K562 (cell line): ENCODE results near the gene COMMD4. TPM values are rescaled to one million over a fixed set of nuclear protein-coding genes. Genes with fewer than 3 reads are reported as not detected.
A peak's percentile ranks its signal among the peaks of the same experiment; 100 is the strongest.

Source experiments
- ATAC-seq: fragments of 200-7000 bp; cut with Tn5 transposase; 3 replicates; pipeline ENCODE4 v1.9.1; 2020; ENCODE audit warnings: moderate library complexity
- BruUV-seq: library from RNA; stranded (reverse); fragments of 400-500 nt; replicated peaks from 2 replicates; lab custom pipeline; 2021; lab: Mats Ljungman, UMichigan
- CTCF ChIA-PET: fragments of 300-600 bp; formaldehyde crosslinking; extraction: SDS; loops from one replicate; lab custom pipeline; 2021; ENCODE audit warnings: low intra/inter-chr PET ratio; lab: Yijun Ruan, JAX
- POLR2A ChIA-PET: fragments of 300-600, 350-650 bp; sonication (Branson Sonifier 250); formaldehyde crosslinking; extraction: SDS; loops from one replicate; lab custom pipeline; 2021; ENCODE audit warnings: antibody characterized with exemption, inconsistent platforms; lab: Yijun Ruan, JAX
- DNase-seq, 4 experiments: peaks; one replicate each; pipeline versions ENCODE4 v3.0.0 to v3.0.0-alpha.2; 2011 to 2018; ENCODE audit warnings: low spot score in 3 of 4, mixed read lengths in 3 of 4; ENCODE audit errors: extremely low read depth in 1 of 4
- FAIRE-seq: peaks from 2 replicates; lab custom pipeline; 2011; peaks lifted over from hg19 to GRCh38; lab: Jason Lieb, UNC
- H2AFZ ChIP-seq: 2 replicates; pipeline ENCODE4 v1.6.0; 2011; ENCODE audit warnings: low read depth, low read length, control low read depth, inconsistent platforms
- H3K27ac ChIP-seq: fragments of 200-600 bp; 3 replicates; pipeline ENCODE4 v1.8.0; 2011; ENCODE audit warnings: low read depth, mild to moderate bottlenecking, control low read depth, inconsistent platforms, low read length, moderate library complexity, mixed read lengths; ENCODE audit errors: extremely low read depth
- H3K27me3 ChIP-seq, 2 experiments: fragments of 300-600 bp in 1 of 2; 2 replicates in 1 of 2; 3 replicates in 1 of 2; pipeline versions ENCODE4 v1.6.0 to v1.8.0; 2011; ENCODE audit warnings: inconsistent platforms in 2 of 2, low read length in 2 of 2, mild to moderate bottlenecking in 1 of 2, mixed read lengths in 1 of 2, moderate library complexity in 1 of 2; ENCODE audit not compliant: control insufficient read depth in 2 of 2, insufficient read depth in 2 of 2
- H3K36me3 ChIP-seq: fragments of 300-600 bp; 3 replicates; pipeline ENCODE4 v1.8.0; 2011; ENCODE audit warnings: mild to moderate bottlenecking, low read length, inconsistent platforms; ENCODE audit not compliant: control insufficient read depth, insufficient read depth
- H3K4me1 ChIP-seq, 2 experiments: fragments of 200-600 bp in 1 of 2; replicated peaks in 1 of 2; 2 replicates in 1 of 2; 3 replicates in 1 of 2; pipeline versions ENCODE4 v1.5.1 to v1.8.0; 2011; ENCODE audit warnings: inconsistent platforms in 2 of 2, low read length in 2 of 2, mild to moderate bottlenecking in 1 of 2, mixed read lengths in 1 of 2, moderate library complexity in 1 of 2; ENCODE audit not compliant: control insufficient read depth in 2 of 2, insufficient read depth in 2 of 2
- H3K4me2 ChIP-seq: 2 replicates; pipeline ENCODE4 v1.6.1; 2011; ENCODE audit warnings: low read length, control low read depth, inconsistent platforms, mixed read lengths; ENCODE audit not compliant: insufficient read depth
- H3K4me3 ChIP-seq: fragments of 200-600 bp; sonication (generic), shearing (Covaris generic); 2 replicates; pipeline ENCODE4 v1.5.1; 2016; ENCODE audit warnings: control low read depth, inconsistent platforms
- H3K79me2 ChIP-seq: fragments of 200-600 bp; 3 replicates; pipeline ENCODE4 v1.8.0; 2011; ENCODE audit warnings: low read length, inconsistent platforms; ENCODE audit not compliant: control insufficient read depth, insufficient read depth
- H3K9ac ChIP-seq, 2 experiments: 2 replicates each; pipeline versions ENCODE4 v1.6.0 to v1.6.1; 2011; ENCODE audit warnings: low read depth in 2 of 2, low read length in 2 of 2, control low read depth in 1 of 2, inconsistent platforms in 1 of 2, mild to moderate bottlenecking in 1 of 2, mixed read lengths in 1 of 2; ENCODE audit not compliant: insufficient read depth in 1 of 2
- H3K9me1 ChIP-seq: one replicate; pipeline ENCODE4 v1.6.0; 2011; ENCODE audit warnings: inconsistent platforms, mild to moderate bottlenecking, low read length, moderate library complexity; ENCODE audit not compliant: control insufficient read depth, insufficient read depth
- H3K9me3 ChIP-seq: replicated peaks from 2 replicates; pipeline ENCODE4 v1.5.1; 2011; ENCODE audit warnings: low read depth, low read length, inconsistent platforms; ENCODE audit not compliant: control insufficient read depth, insufficient read depth
- H4K20me1 ChIP-seq: replicated peaks from 2 replicates; pipeline ENCODE4 v1.6.1; 2011; ENCODE audit warnings: low read length, inconsistent platforms, mixed read lengths; ENCODE audit not compliant: control insufficient read depth, insufficient read depth
- ATF3 ChIP-seq, 2 experiments: fragments of 450-650 bp in 1 of 2; sonication (generic) in 1 of 2; formaldehyde crosslinking in 1 of 2; IDR thresholded peaks in 1 of 2; conservative IDR thresholded peaks in 1 of 2; 2 replicates each; pipeline versions ENCODE4 v1.6.1 to v1.8.1; 2016 to 2023; ENCODE audit warnings: mild to moderate bottlenecking in 2 of 2, moderate library complexity in 2 of 2, inconsistent platforms in 1 of 2, missing genetic modification reagents in 1 of 2
- BCOR ChIP-seq: fragments of 450-650 bp; IDR thresholded peaks from 2 replicates; pipeline ENCODE4 v1.6.1; 2016
- CEBPB ChIP-seq: fragments of 450-650 bp; IDR thresholded peaks from 2 replicates; pipeline ENCODE4 v1.6.1; 2016; ENCODE audit warnings: missing genetic modification characterization, missing compliant biosample characterization
- CEBPG ChIP-seq, 3 experiments: fragments of 200-800 bp in 1 of 3; sonication (Bioruptor generic) in 1 of 3; sonication (generic) in 1 of 3; formaldehyde crosslinking in 1 of 3; IDR thresholded peaks in 2 of 3; conservative IDR thresholded peaks in 1 of 3; 2 replicates each; pipeline versions ENCODE4 v1.6.1 to v1.8.0; 2016 to 2022; ENCODE audit warnings: missing compliant biosample characterization in 2 of 3, missing genetic modification characterization in 2 of 3, mild to moderate bottlenecking in 1 of 3, missing genetic modification reagents in 1 of 3
- HLTF ChIP-seq: fragments of 450-650 bp; IDR thresholded peaks from 2 replicates; pipeline ENCODE4 v1.6.1; 2016
- MCM5 ChIP-seq: fragments of 450-650 bp; IDR thresholded peaks from 2 replicates; pipeline ENCODE4 v1.6.1; 2016; ENCODE audit warnings: low read depth
- RBM22 ChIP-seq: fragments of 200-400 bp; formaldehyde crosslinking; IDR thresholded peaks from 2 replicates; pipeline ENCODE4 v1.6.1; 2018; ENCODE audit warnings: low read length, low read depth; ENCODE audit not compliant: poor library complexity, severe bottlenecking
- WGBS: fragments of 100-300 bp; shearing (Covaris generic); methylation state at CpG from one replicate; pipeline ENCODE4 v1.1.6; 2016; ENCODE audit warnings: low coverage, mixed read lengths; ENCODE audit not compliant: insufficient coverage; ENCODE audit errors: missing lambda C conversion rate; 5-methylcytosine and 5-hydroxymethylcytosine counted together
- in situ Hi-C: fragments of 300-500 bp; cut with MboI; formaldehyde crosslinking; loops from 4 replicates; pipeline ENCODE4 v1.15.0; 2018; ENCODE audit warnings: inconsistent platforms, mixed read lengths
- intact Hi-C: fragments of 100-400 bp; cut with micrococcal nuclease; formaldehyde crosslinking; loops from 2 replicates; pipeline ENCODE4 v1.14.2; 2022
- polyA plus RNA-seq, 8 experiments: library from polyadenylated mRNA; depleted of rRNA in 4 of 8; stranded (reverse) in 5 of 8; unstranded in 3 of 8; fragments of >200 nt; fragmentation: Nextera tagmentation in 2 of 8; fragmentation: Illumina TruSeq in 1 of 8; extraction: Ambion mirVana in 2 of 8; extraction: Trizol in 1 of 8; gene quantifications; 2 replicates each; pipeline versions ENCODE4 v1.2.1 to v1.2.3, GENCODE V29; 2011 to 2014; ENCODE audit warnings: inconsistent platforms in 1 of 8, missing spikeins in 1 of 8
- total RNA-seq, 7 experiments: library from RNA; depleted of rRNA in 6 of 7; stranded (reverse); fragments of >200 nt in 6 of 7; fragmentation: Illumina TruSeq in 2 of 7; extraction: Trizol in 2 of 7; gene quantifications; 2 replicates each; pipeline versions ENCODE4 v1.2.1 to v1.2.3, GENCODE V29; 2011 to 2021; ENCODE audit warnings: low replicate concordance in 1 of 7

COMMD4 gene
- total and polyA plus RNA-seq, 9 of the 15 experiments (the other 6 are each of a cell fraction or from before 2014, with no cell fraction given) = 20.4 to 140 (median 63.9) TPM

GRCh38 chr15:75325922-75326321, 9.9 kb upstream of the COMMD4 start:
- CTCF ChIA-PET = no interaction called here
- no peaks in the 10 kb centered on the region for H3K9me3 ChIP-seq
- intact Hi-C loops = no loop called here
- TF ChIP-seq RBM22 (no peak), MCM5 (no peak), ATF3 (IDR thresholded peaks at IDR 0.05) (peak; percentile 78), ATF3 (CRISPR knock-in tag; conservative IDR thresholded peaks at IDR 0.05) (no peak), BCOR (no peak), CEBPG (CRISPR knock-in tag; IDR thresholded peaks at IDR 0.05) (peak; percentile 71), CEBPG (tag; conservative IDR thresholded peaks at IDR 0.05 in 1 of 2, IDR thresholded peaks at IDR 0.05 in 1 of 2) (peak; percentile 53 to 65; a peak in 3 of 4 replicates), HLTF (no peak), CEBPB (peak; percentile 47)
- TF ChIP-seq, all 486 proteins: peak for 3
- ATAC-seq = peak; percentile 53; the same call in 1 of the 3 replicates
- Histone ChIP-seq H3K9ac (no peak overlapping the region), H4K20me1 (no peaks in the 10 kb centered on the region; the same call in 1 of the 2 replicates), H3K27ac (no peak overlapping the region), H3K9me1 (no peaks in the 10 kb centered on the region), H3K4me1 (peaks cover 0 to 3% of the 10 kb centered on the region in 2 experiments; a peak in 1 of 5 replicates), H3K4me3 (no peak overlapping the region), H2AFZ (no peak overlapping the region), H3K36me3 (no peaks in the 10 kb centered on the region), H3K27me3 (peaks cover 0 to 3% of the 10 kb centered on the region in 2 experiments; a peak in 2 of 5 replicates), H3K79me2 (no peaks in the 10 kb centered on the region), H3K4me2 (no peak overlapping the region)
- POLR2A ChIA-PET = no interaction called here
- DNase-seq = no peak
- 52% methylated on average over 4 of the region's 4 CpGs for WGBS
- BruUV-seq = no TSS peak
- FAIRE-seq = no peak
- in situ Hi-C loops = loop anchor here (10.0 kb wide), 1 partner anchor 789 kb away; no protein-coding TSS in a partner anchor
